K562 (cell line): ENCODE results near the gene PHKG2.

Experiments used
- THRAP3 ChIP-seq: fragments of 450-650 bp; IDR thresholded peaks from 2 replicates; pipeline ENCODE4 v1.6.1; 2016; ENCODE audit warnings: mild to moderate bottlenecking, inconsistent platforms, borderline replicate concordance
- TF ChIP-seq, protein P1 (sequence below), 2 experiments: fragments of 450-650 bp; formaldehyde crosslinking in 1 of 2; IDR thresholded peaks; 2 replicates each; pipeline versions ENCODE4 v1.4.0 to v1.6.1; 2014 to 2020; ENCODE audit warnings: mild to moderate bottlenecking in 2 of 2, borderline replicate concordance in 1 of 2, low read depth in 1 of 2
- TF ChIP-seq, protein P2 (sequence below): fragments of 250-450 bp; sonication (Bioruptor Pico); IDR thresholded peaks from 2 replicates; pipeline ENCODE4 v1.8.0; 2021; ENCODE audit warnings: borderline replicate concordance, mild to moderate bottlenecking, moderate library complexity; ENCODE audit not compliant: poor library complexity, severe bottlenecking
- TF ChIP-seq, protein P3 (sequence below), 3 experiments: IDR thresholded peaks in 2 of 3; conservative IDR thresholded peaks in 1 of 3; 2 replicates each; pipeline ENCODE4 v1.5.1; 2011 to 2012; ENCODE audit warnings: low read length in 3 of 3, mild to moderate bottlenecking in 3 of 3, control low read depth in 2 of 3, improper control_type of control experiment in 1 of 3, inconsistent platforms in 1 of 3, low read depth in 1 of 3, mixed read lengths in 1 of 3, moderate library complexity in 1 of 3; ENCODE audit not compliant: insufficient read depth in 2 of 3
- TF ChIP-seq, protein P4 (sequence below): fragments of 250-450 bp; sonication (Bioruptor Pico); IDR thresholded peaks from 2 replicates; pipeline ENCODE4 v1.5.0; 2021; ENCODE audit warnings: mild to moderate bottlenecking, borderline replicate concordance
- TF ChIP-seq, protein P5 (sequence below): fragments of 150-350 bp; conservative IDR thresholded peaks from 2 replicates; pipeline ENCODE4 v1.6.1; 2014; ENCODE audit warnings: low read length

DNA sequence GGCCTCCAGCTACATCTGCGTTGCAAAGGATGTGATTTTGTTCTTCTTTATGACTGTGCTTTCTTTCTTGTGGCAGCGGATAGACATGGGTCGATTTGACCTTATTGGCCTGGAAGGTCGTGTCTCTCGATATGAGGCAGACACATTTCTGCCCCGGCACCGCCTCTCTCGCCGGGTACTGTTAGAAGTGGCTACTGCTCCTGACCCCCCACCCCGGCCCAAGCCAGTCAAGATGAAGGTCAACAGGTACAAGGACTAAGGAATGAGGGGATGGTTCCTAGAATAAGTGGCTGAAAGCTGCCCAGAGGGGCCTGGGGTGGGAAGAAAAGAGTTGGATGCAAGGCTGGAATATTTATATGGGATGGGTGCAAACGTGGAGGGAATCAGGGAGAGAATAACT lies 28.1 kb upstream of the PHKG2 start:
- TF ChIP-seq, protein P1, sequence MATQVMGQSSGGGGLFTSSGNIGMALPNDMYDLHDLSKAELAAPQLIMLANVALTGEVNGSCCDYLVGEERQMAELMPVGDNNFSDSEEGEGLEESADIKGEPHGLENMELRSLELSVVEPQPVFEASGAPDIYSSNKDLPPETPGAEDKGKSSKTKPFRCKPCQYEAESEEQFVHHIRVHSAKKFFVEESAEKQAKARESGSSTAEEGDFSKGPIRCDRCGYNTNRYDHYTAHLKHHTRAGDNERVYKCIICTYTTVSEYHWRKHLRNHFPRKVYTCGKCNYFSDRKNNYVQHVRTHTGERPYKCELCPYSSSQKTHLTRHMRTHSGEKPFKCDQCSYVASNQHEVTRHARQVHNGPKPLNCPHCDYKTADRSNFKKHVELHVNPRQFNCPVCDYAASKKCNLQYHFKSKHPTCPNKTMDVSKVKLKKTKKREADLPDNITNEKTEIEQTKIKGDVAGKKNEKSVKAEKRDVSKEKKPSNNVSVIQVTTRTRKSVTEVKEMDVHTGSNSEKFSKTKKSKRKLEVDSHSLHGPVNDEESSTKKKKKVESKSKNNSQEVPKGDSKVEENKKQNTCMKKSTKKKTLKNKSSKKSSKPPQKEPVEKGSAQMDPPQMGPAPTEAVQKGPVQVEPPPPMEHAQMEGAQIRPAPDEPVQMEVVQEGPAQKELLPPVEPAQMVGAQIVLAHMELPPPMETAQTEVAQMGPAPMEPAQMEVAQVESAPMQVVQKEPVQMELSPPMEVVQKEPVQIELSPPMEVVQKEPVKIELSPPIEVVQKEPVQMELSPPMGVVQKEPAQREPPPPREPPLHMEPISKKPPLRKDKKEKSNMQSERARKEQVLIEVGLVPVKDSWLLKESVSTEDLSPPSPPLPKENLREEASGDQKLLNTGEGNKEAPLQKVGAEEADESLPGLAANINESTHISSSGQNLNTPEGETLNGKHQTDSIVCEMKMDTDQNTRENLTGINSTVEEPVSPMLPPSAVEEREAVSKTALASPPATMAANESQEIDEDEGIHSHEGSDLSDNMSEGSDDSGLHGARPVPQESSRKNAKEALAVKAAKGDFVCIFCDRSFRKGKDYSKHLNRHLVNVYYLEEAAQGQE (IDR thresholded peaks at IDR 0.05; ENCODE audit: borderline replicate concordance) = no peak
- TF ChIP-seq, protein P1 (CRISPR knock-in tag; IDR thresholded peaks at IDR 0.05; ENCODE audit: low read depth) = no peak
- TF ChIP-seq THRAP3 = no peak
- TF ChIP-seq, protein P2, sequence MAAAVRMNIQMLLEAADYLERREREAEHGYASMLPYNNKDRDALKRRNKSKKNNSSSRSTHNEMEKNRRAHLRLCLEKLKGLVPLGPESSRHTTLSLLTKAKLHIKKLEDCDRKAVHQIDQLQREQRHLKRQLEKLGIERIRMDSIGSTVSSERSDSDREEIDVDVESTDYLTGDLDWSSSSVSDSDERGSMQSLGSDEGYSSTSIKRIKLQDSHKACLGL (CRISPR knock-in tag) = no peak
- TF ChIP-seq, protein P3, sequence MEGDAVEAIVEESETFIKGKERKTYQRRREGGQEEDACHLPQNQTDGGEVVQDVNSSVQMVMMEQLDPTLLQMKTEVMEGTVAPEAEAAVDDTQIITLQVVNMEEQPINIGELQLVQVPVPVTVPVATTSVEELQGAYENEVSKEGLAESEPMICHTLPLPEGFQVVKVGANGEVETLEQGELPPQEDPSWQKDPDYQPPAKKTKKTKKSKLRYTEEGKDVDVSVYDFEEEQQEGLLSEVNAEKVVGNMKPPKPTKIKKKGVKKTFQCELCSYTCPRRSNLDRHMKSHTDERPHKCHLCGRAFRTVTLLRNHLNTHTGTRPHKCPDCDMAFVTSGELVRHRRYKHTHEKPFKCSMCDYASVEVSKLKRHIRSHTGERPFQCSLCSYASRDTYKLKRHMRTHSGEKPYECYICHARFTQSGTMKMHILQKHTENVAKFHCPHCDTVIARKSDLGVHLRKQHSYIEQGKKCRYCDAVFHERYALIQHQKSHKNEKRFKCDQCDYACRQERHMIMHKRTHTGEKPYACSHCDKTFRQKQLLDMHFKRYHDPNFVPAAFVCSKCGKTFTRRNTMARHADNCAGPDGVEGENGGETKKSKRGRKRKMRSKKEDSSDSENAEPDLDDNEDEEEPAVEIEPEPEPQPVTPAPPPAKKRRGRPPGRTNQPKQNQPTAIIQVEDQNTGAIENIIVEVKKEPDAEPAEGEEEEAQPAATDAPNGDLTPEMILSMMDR (IDR thresholded peaks at IDR 0.05 in 2 of 3, conservative IDR thresholded peaks at IDR 0.05 in 1 of 3; ENCODE audit: insufficient read depth in 2 of 3, low read depth in 1 of 3, low read length in 3 of 3) = no peak
- TF ChIP-seq, protein P4, sequence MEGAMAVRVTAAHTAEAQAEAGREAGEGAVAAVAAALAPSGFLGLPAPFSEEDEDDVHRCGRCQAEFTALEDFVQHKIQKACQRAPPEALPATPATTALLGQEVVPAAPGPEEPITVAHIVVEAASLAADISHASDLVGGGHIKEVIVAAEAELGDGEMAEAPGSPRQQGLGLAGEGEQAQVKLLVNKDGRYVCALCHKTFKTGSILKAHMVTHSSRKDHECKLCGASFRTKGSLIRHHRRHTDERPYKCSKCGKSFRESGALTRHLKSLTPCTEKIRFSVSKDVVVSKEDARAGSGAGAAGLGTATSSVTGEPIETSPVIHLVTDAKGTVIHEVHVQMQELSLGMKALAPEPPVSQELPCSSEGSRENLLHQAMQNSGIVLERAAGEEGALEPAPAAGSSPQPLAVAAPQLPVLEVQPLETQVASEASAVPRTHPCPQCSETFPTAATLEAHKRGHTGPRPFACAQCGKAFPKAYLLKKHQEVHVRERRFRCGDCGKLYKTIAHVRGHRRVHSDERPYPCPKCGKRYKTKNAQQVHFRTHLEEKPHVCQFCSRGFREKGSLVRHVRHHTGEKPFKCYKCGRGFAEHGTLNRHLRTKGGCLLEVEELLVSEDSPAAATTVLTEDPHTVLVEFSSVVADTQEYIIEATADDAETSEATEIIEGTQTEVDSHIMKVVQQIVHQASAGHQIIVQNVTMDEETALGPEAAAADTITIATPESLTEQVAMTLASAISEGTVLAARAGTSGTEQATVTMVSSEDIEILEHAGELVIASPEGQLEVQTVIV (CRISPR knock-in tag) = no peak
- TF ChIP-seq, protein P5, sequence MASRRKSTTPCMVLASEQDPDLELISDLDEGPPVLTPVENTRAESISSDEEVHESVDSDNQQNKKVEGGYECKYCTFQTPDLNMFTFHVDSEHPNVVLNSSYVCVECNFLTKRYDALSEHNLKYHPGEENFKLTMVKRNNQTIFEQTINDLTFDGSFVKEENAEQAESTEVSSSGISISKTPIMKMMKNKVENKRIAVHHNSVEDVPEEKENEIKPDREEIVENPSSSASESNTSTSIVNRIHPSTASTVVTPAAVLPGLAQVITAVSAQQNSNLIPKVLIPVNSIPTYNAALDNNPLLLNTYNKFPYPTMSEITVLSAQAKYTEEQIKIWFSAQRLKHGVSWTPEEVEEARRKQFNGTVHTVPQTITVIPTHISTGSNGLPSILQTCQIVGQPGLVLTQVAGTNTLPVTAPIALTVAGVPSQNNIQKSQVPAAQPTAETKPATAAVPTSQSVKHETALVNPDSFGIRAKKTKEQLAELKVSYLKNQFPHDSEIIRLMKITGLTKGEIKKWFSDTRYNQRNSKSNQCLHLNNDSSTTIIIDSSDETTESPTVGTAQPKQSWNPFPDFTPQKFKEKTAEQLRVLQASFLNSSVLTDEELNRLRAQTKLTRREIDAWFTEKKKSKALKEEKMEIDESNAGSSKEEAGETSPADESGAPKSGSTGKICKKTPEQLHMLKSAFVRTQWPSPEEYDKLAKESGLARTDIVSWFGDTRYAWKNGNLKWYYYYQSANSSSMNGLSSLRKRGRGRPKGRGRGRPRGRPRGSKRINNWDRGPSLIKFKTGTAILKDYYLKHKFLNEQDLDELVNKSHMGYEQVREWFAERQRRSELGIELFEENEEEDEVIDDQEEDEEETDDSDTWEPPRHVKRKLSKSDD = no peak
